HG02678 (cell line): ENCODE measurements around the gene CPNE8.

Experiments used
- ATAC-seq: cut with Tn5 transposase; IDR thresholded peaks from one replicate; pipeline ENCODE4 v1.9.1; 2021; ENCODE audit warnings: mild to moderate bottlenecking, moderate library complexity; ENCODE audit not compliant: unreplicated experiment

Gene CPNE8

GRCh38 chr12:38838056-38838850, 67.1 kb downstream of the CPNE8 start:
- no peak for ATAC-seq

- no peak for ATAC-seq
These were observed 73.7 kb downstream of the CPNE8 start for GRCh38 chr12:38831715-38832114.

GRCh38 chr12:38825006-38825405, 80.4 kb downstream of the CPNE8 start:
- ATAC-seq = no peak

GRCh38 chr12:38823738-38824137, 81.7 kb downstream of the CPNE8 start:
- ATAC-seq = no peak

GRCh38 chr12:38823314-38823713, 82.1 kb downstream of the CPNE8 start:
- no peak for ATAC-seq

- no peak for ATAC-seq
These were observed 87.4 kb downstream of the CPNE8 start for GRCh38 chr12:38817942-38818341.

GRCh38 chr12:38813923-38814322, 91.5 kb downstream of the CPNE8 start:
- no peak for ATAC-seq

GRCh38 chr12:38811814-38812356, 93.5 kb downstream of the CPNE8 start:
- no peak for ATAC-seq

GRCh38 chr12:38809832-38810231, 95.6 kb downstream of the CPNE8 start:
- ATAC-seq = no peak

GRCh38 chr12:38788106-38788505, 117.3 kb downstream of the CPNE8 start:
- ATAC-seq = no peak

- no peak for ATAC-seq
These were observed 120.0 kb downstream of the CPNE8 start for GRCh38 chr12:38785381-38785780.

- ATAC-seq = peak; percentile 47
These were observed 122.1 kb downstream of the CPNE8 start for GRCh38 chr12:38783304-38783703.

GRCh38 chr12:38782359-38782758, 123.0 kb downstream of the CPNE8 start:
- peak; percentile 51 for ATAC-seq

- ATAC-seq = no peak
These were observed 128.7 kb downstream of the CPNE8 start for GRCh38 chr12:38776647-38777046.

GRCh38 chr12:38775457-38775856, 129.9 kb downstream of the CPNE8 start:
- peak; percentile 91 for ATAC-seq

- no peak for ATAC-seq
These were observed 133.0 kb downstream of the CPNE8 start for GRCh38 chr12:38772437-38772836.

- peak; percentile 78 for ATAC-seq
These were observed 133.5 kb downstream of the CPNE8 start for GRCh38 chr12:38771871-38772270.

GRCh38 chr12:38761636-38762342, 143.6 kb downstream of the CPNE8 start:
- no peak for ATAC-seq

- ATAC-seq = no peak
These were observed 144.3 kb downstream of the CPNE8 start for GRCh38 chr12:38761111-38761510.

- ATAC-seq = no peak
These were observed 145.8 kb downstream of the CPNE8 start for GRCh38 chr12:38759621-38760020.

GRCh38 chr12:38746744-38747143, 158.6 kb downstream of the CPNE8 start:
- ATAC-seq = no peak

GRCh38 chr12:38745601-38746000, 159.8 kb downstream of the CPNE8 start:
- no peak for ATAC-seq
